Endometrial microvascular endothelial cells (primary cell): ENCODE measurements around the gene PRKAR2B. TPM values are rescaled to one million over a fixed set of nuclear protein-coding genes. Genes with fewer than 3 reads are reported as not detected.
"Not testable (repeated sequence)": the region's sequence is repeated elsewhere in the genome, so short reads cannot be mapped to it uniquely, and the experiment has no call there.

Experiments
- in situ Hi-C: cut with HindIII; loops from 2 replicates; pipeline ENCODE4 v1.10.0; 2017; ENCODE audit warnings: low sequenced_read_pairs, low pct_unique_long_range_greater_than_20kb; ENCODE audit errors: inconsistent ontology term
- total RNA-seq: library from RNA; depleted of rRNA; stranded (reverse); fragments of >200 nt; gene quantifications from one replicate; pipeline ENCODE4 v1.2.3, GENCODE V29; 2015; ENCODE audit errors: inconsistent ontology term

The PRKAR2B gene
- total RNA-seq, 1 donor from 2014 or later: 100 TPM

GRCh38 chr7:107143875-107144274 lies 99.4 kb downstream of the PRKAR2B start:
- in situ Hi-C loops: not testable (repeated sequence)

GRCh38 chr7:107145067-107145838 lies 100.7 kb downstream of the PRKAR2B start:
- in situ Hi-C loops: no loop called here

GRCh38 chr7:107147464-107148393 lies 103.2 kb downstream of the PRKAR2B start:
- in situ Hi-C loops: no loop called here

- in situ Hi-C loops: no loop called here
Measured at GRCh38 chr7:107148721-107149120, 104.2 kb downstream of the PRKAR2B start.

GRCh38 chr7:107149863-107150262 lies 105.4 kb downstream of the PRKAR2B start:
- in situ Hi-C loops: loop anchor here (5.0 to 25.0 kb wide), 2 partner anchors 203 to 363 kb away; no protein-coding TSS in a partner anchor

- in situ Hi-C loops: loop anchor here (5.0 to 25.0 kb wide), 2 partner anchors 203 to 363 kb away; no protein-coding TSS in a partner anchor
Measured at GRCh38 chr7:107150375-107151073, 106.0 kb downstream of the PRKAR2B start.

GRCh38 chr7:107151538-107151937 lies 107.0 kb downstream of the PRKAR2B start:
- in situ Hi-C loops: loop anchor here (5.0 to 25.0 kb wide), 2 partner anchors 204 to 364 kb away; no protein-coding TSS in a partner anchor

- in situ Hi-C loops: loop anchor here (5.0 to 25.0 kb wide), 2 partner anchors 205 to 365 kb away; no protein-coding TSS in a partner anchor
Measured at GRCh38 chr7:107152011-107152410, 107.5 kb downstream of the PRKAR2B start.

- in situ Hi-C loops: loop anchor here (5.0 to 25.0 kb wide), 2 partner anchors 208 to 368 kb away; no protein-coding TSS in a partner anchor
Measured at GRCh38 chr7:107154826-107155225, 110.3 kb downstream of the PRKAR2B start.

GRCh38 chr7:107155726-107156125 lies 111.2 kb downstream of the PRKAR2B start:
- in situ Hi-C loops: loop anchor here (25.0 kb wide), 1 partner anchor 368 kb away; no protein-coding TSS in a partner anchor

- in situ Hi-C loops: loop anchor here (25.0 kb wide), 1 partner anchor 370 kb away; no protein-coding TSS in a partner anchor
Measured at GRCh38 chr7:107157091-107157490, 112.6 kb downstream of the PRKAR2B start.

- in situ Hi-C loops: loop anchor here (25.0 kb wide), 1 partner anchor 371 kb away; no protein-coding TSS in a partner anchor
Measured at GRCh38 chr7:107158028-107158427, 113.5 kb downstream of the PRKAR2B start.

GRCh38 chr7:107160389-107160788 lies 115.9 kb downstream of the PRKAR2B start:
- in situ Hi-C loops: loop anchor here (25.0 kb wide), 1 partner anchor 373 kb away; no protein-coding TSS in a partner anchor

GRCh38 chr7:107161415-107161814 lies 116.9 kb downstream of the PRKAR2B start:
- in situ Hi-C loops: loop anchor here (25.0 kb wide), 1 partner anchor 374 kb away; no protein-coding TSS in a partner anchor

GRCh38 chr7:107162475-107162874 lies 118.0 kb downstream of the PRKAR2B start:
- in situ Hi-C loops: loop anchor here (25.0 kb wide), 1 partner anchor 375 kb away; no protein-coding TSS in a partner anchor

- in situ Hi-C loops: loop anchor here (25.0 kb wide), 1 partner anchor 377 kb away; no protein-coding TSS in a partner anchor
Measured at GRCh38 chr7:107164092-107164491, 119.6 kb downstream of the PRKAR2B start.

GRCh38 chr7:107165341-107165740 lies 120.8 kb downstream of the PRKAR2B start:
- in situ Hi-C loops: loop anchor here (25.0 kb wide), 1 partner anchor 378 kb away; no protein-coding TSS in a partner anchor
